PC-3 (cell line): ENCODE measurements around the gene ITCH.

ENCODE experiments used
- CTCF ChIP-seq: fragments of 300-600 bp; sonication (generic); conservative IDR thresholded peaks from 2 replicates; pipeline ENCODE4 v1.5.1; 2017; ENCODE audit warnings: antibody characterized with exemption, low read depth, mild to moderate bottlenecking, low read length
- EZH2 ChIP-seq: fragments of 300-600 bp; sonication (generic); IDR thresholded peaks from one replicate; pipeline ENCODE4 v1.6.1; 2017; ENCODE audit warnings: antibody characterized with exemption, mild to moderate bottlenecking, low read length; ENCODE audit not compliant: unreplicated experiment

- TF ChIP-seq CTCF (no peak), EZH2 (no peak)
Observed at GRCh38 chr20:34431168-34431567, 68.1 kb downstream of the ITCH start.
